ENCODE measurements around the gene WBP11. TPM values are rescaled to one million over a fixed set of nuclear protein-coding genes. Genes with fewer than 3 reads are reported as not detected.

WBP11 gene
- total and polyA plus RNA-seq, 2 of the 13 experiments (the other 11 are each of a cell fraction or from before 2014, with no cell fraction given), result 7.6 to 31.0 TPM

GRCh38 chr12:14828892-14829291 lies 25.6 kb upstream of the WBP11 start (continued):
- TF ChIP-seq CEBPZ (IDR thresholded peaks at IDR 0.05; ENCODE audit: low read length), result no peak
- no peak for TF ChIP-seq NCOA5 (CRISPR knock-in tag; IDR thresholded peaks at IDR 0.05)
- TF ChIP-seq PREB (CRISPR knock-in tag; IDR thresholded peaks at IDR 0.05), result no peak
- no peak for TF ChIP-seq ZNF282 (IDR thresholded peaks at IDR 0.05; ENCODE audit: partially characterized antibody)

GRCh38 chr12:14827043-14827442 lies 23.8 kb upstream of the WBP11 start:
- in situ Hi-C loops (cut with HindIII; ENCODE audit: extremely low pct_ligation_motif_present, low pct_unique_long_range_greater_than_20kb), result no loop called here
- intact Hi-C loops (cut with micrococcal nuclease; ENCODE audit: unreplicated experiment), result no loop called here
- Histone ChIP-seq H4K20me1 (ENCODE audit: insufficient read depth, low read length) (no peaks in the 10 kb centered on the region), H3K4me2 (ENCODE audit: low read depth, low read length) (no peak overlapping the region), H2AFZ (ENCODE audit: low read length) (no peak overlapping the region), H3K36me3 (replicated peaks in 1 of 2; ENCODE audit: control insufficient read depth in 1 of 2, insufficient read depth in 2 of 2, low read length in 2 of 2) (no peaks in the 10 kb centered on the region), H3K9ac (ENCODE audit: insufficient read depth, low read depth, low read length) (no peak overlapping the region), H3K79me2 (ENCODE audit: insufficient read depth, low read length) (no peaks in the 10 kb centered on the region), H3K27ac (ENCODE audit: extremely low read length, insufficient read depth, low read length) (no peak overlapping the region), H3K9me3 (ENCODE audit: low read length) (no peaks in the 10 kb centered on the region), H3K4me3 (replicated peaks in 1 of 3; ENCODE audit: insufficient read depth in 1 of 3, low read depth in 2 of 3, low read length in 3 of 3) (no peak overlapping the region), H3K27me3 (ENCODE audit: control insufficient read depth in 1 of 2, insufficient read depth in 2 of 2, low read length in 2 of 2) (no peaks in the 10 kb centered on the region), H3K4me1 (ENCODE audit: insufficient read depth, low read length) (peaks cover 11% of the 10 kb centered on the region)
- FAIRE-seq (no peak), ATAC-seq (no peak), DNase-seq (ENCODE audit: low spot score) (no peak)
- 96% methylated on average over 2 of the region's 2 CpGs for WGBS (ENCODE audit: low lambda C conversion rate)
- no TSS peak for BruUV-seq (replicated peaks)
- CTCF ChIA-PET (ENCODE audit: low intra/inter-chr PET ratio, low total read pairs), result no interaction called here
- POLR2A ChIA-PET, result interaction anchor here (1.6 kb wide), 1 partner anchor 11 kb away, joined by 3 read pairs; no protein-coding TSS in a partner anchor
- TF ChIP-seq MLX (CRISPR knock-in tag; IDR thresholded peaks at IDR 0.05) (no peak), EZH2 (conservative IDR thresholded peaks at IDR 0.05; ENCODE audit: low read depth, low read length) (no peak), ZNF503 (CRISPR knock-in tag; IDR thresholded peaks at IDR 0.05) (no peak), SKI (IDR thresholded peaks at IDR 0.05; ENCODE audit: partially characterized antibody) (no peak), TERF1 (CRISPR knock-in tag; IDR thresholded peaks at IDR 0.05) (no peak), SMARCE1 (IDR thresholded peaks at IDR 0.05; ENCODE audit: borderline replicate concordance) (no peak), MLLT10 (CRISPR knock-in tag; IDR thresholded peaks at IDR 0.05) (no peak), ARNT2 (CRISPR knock-in tag; IDR thresholded peaks at IDR 0.05; ENCODE audit: low read depth) (no peak), CBX2 (IDR thresholded peaks at IDR 0.05; ENCODE audit: low read depth, low read length) (no peak), CBX2 (CRISPR knock-in tag; IDR thresholded peaks at IDR 0.05; ENCODE audit: low read depth) (no peak), IRX3 (CRISPR knock-in tag; IDR thresholded peaks at IDR 0.05; ENCODE audit: borderline replicate concordance, low read depth) (no peak), ZNF766 (CRISPR knock-in tag; IDR thresholded peaks at IDR 0.05; ENCODE audit: borderline replicate concordance) (no peak)
